K562 (cell line): ENCODE measurements around the gene TMEM266. TPM values are rescaled to one million over a fixed set of nuclear protein-coding genes. Genes with fewer than 3 reads are reported as not detected.

Source experiments
- AFF1 ChIP-seq, 2 experiments: fragments of 450-650 bp; IDR thresholded peaks; 2 replicates each; pipeline ENCODE4 v1.6.1; 2018; ENCODE audit warnings: mild to moderate bottlenecking in 2 of 2, low read depth in 1 of 2; ENCODE audit not compliant: partially characterized antibody in 2 of 2
- CCNT2 ChIP-seq: IDR thresholded peaks from 2 replicates; pipeline ENCODE4 v1.6.1; 2011; ENCODE audit warnings: borderline replicate concordance, low read depth, mild to moderate bottlenecking, moderate library complexity, mixed read lengths, low read length; ENCODE audit not compliant: insufficient read length; ENCODE audit errors: extremely low read depth
- DEAF1 ChIP-seq: fragments of 450-650 bp; formaldehyde crosslinking; IDR thresholded peaks from 2 replicates; pipeline ENCODE4 v1.4.0; 2020; ENCODE audit warnings: mild to moderate bottlenecking, moderate library complexity
- GTF2B ChIP-seq: IDR thresholded peaks from 2 replicates; pipeline ENCODE4 v1.6.1; 2011; ENCODE audit not compliant: insufficient read length; ENCODE audit errors: extremely low read depth
- HDAC2 ChIP-seq: fragments of 450-650 bp; IDR thresholded peaks from 2 replicates; pipeline ENCODE4 v1.6.1; 2016; ENCODE audit warnings: mild to moderate bottlenecking
- LEF1 ChIP-seq: fragments of 450-650 bp; IDR thresholded peaks from 2 replicates; pipeline ENCODE4 v1.6.1; 2016; ENCODE audit warnings: mild to moderate bottlenecking
- MECOM ChIP-seq: fragments of 250-450 bp; sonication (Bioruptor Pico); IDR thresholded peaks from 2 replicates; pipeline ENCODE4 v1.8.0; 2022; ENCODE audit warnings: inconsistent platforms
- PBX2 ChIP-seq, 2 experiments: IDR thresholded peaks in 1 of 2; conservative IDR thresholded peaks in 1 of 2; 2 replicates each; pipeline ENCODE4 v1.6.1; 2016; ENCODE audit warnings: low read depth in 2 of 2, mild to moderate bottlenecking in 1 of 2, missing compliant biosample characterization in 1 of 2, missing genetic modification characterization in 1 of 2, moderate library complexity in 1 of 2
- PRPF4 ChIP-seq: fragments of 200-400 bp; formaldehyde crosslinking; IDR thresholded peaks from one replicate; pipeline ENCODE4 v1.6.1; 2017; ENCODE audit warnings: low read length, low read depth, mild to moderate bottlenecking; ENCODE audit not compliant: insufficient read depth, poor library complexity, severe bottlenecking
- PURB ChIP-seq: sonication (generic); formaldehyde crosslinking; IDR thresholded peaks from 2 replicates; pipeline ENCODE4 v1.9.0; 2021; ENCODE audit warnings: low read depth, mild to moderate bottlenecking, missing genetic modification reagents
- RNF2 ChIP-seq: sonication (generic); IDR thresholded peaks from 2 replicates; pipeline ENCODE4 v1.6.1; 2016
- STAG1 ChIP-seq: sonication (generic); formaldehyde crosslinking; IDR thresholded peaks from 2 replicates; pipeline ENCODE4 v1.5.0; 2020; ENCODE audit warnings: missing genetic modification reagents, borderline replicate concordance
- ZNF644 ChIP-seq: fragments of 200-800 bp; sonication (Bioruptor generic); IDR thresholded peaks from 2 replicates; pipeline ENCODE4 v1.6.1; 2016; ENCODE audit warnings: low read depth, missing genetic modification characterization, missing compliant biosample characterization
- polyA plus RNA-seq, 8 experiments: library from polyadenylated mRNA; depleted of rRNA in 4 of 8; stranded (reverse) in 5 of 8; unstranded in 3 of 8; fragments of >200 nt; fragmentation: Nextera tagmentation in 2 of 8; fragmentation: Illumina TruSeq in 1 of 8; extraction: Ambion mirVana in 2 of 8; extraction: Trizol in 1 of 8; gene quantifications; 2 replicates each; pipeline versions ENCODE4 v1.2.1 to v1.2.3, GENCODE V29; 2011 to 2014; ENCODE audit warnings: inconsistent platforms in 1 of 8, missing spikeins in 1 of 8
- total RNA-seq, 7 experiments: library from RNA; depleted of rRNA in 6 of 7; stranded (reverse); fragments of >200 nt in 6 of 7; fragmentation: Illumina TruSeq in 2 of 7; extraction: Trizol in 2 of 7; gene quantifications; 2 replicates each; pipeline versions ENCODE4 v1.2.1 to v1.2.3, GENCODE V29; 2011 to 2021; ENCODE audit warnings: low replicate concordance in 1 of 7

Gene TMEM266
- total and polyA plus RNA-seq, 9 of the 15 experiments (the other 6 are each of a cell fraction or from before 2014, with no cell fraction given) = not detected

- TF ChIP-seq PURB (CRISPR knock-in tag) (no peak), STAG1 (CRISPR knock-in tag) (no peak), CCNT2 (no peak), MECOM (no peak), GTF2B (no peak), RNF2 (no peak), LEF1 (peak; percentile 41; the same call in 1 of the 2 replicates), ZNF644 (no peak), PRPF4 (no peak), PBX2 (CRISPR knock-in tag; IDR thresholded peaks at IDR 0.05; ENCODE audit: low read depth) (no peak), PBX2 (tag; conservative IDR thresholded peaks at IDR 0.05; ENCODE audit: low read depth) (peak; percentile 96), AFF1 (IDR thresholded peaks at IDR 0.05; ENCODE audit: low read depth in 1 of 2, partially characterized antibody in 2 of 2) (peak in 1 of 2 experiments; percentile 67), DEAF1 (CRISPR knock-in tag) (no peak), HDAC2 (0 out of 2 replicates have a peak, but pooled peaks have one; percentile 14)
Observed at GRCh38 chr15:76011627-76012551, 47.9 kb upstream of the TMEM266 start, which contains the start of gene NRG4 (continued).
